GM23338 (cell line): ENCODE data around the gene PGR. TPM values are rescaled to one million over a fixed set of nuclear protein-coding genes. Genes with fewer than 3 reads are reported as not detected.
A peak's percentile ranks its signal among the peaks of the same experiment; 100 is the strongest.

Source experiments
- ATAC-seq: fragments of 200-7000 bp; cut with Tn5 transposase; 3 replicates; pipeline ENCODE4 v1.9.1; 2020
- DNase-seq: peaks from one replicate; pipeline ENCODE4 v3.0.0-alpha.2; 2015; ENCODE audit warnings: low spot score
- H2AFZ ChIP-seq: fragments of 200-600 bp; sonication (generic); 2 replicates; pipeline ENCODE4 v1.8.0; 2016; ENCODE audit warnings: antibody characterized with exemption, mild to moderate bottlenecking, moderate library complexity
- H3F3A ChIP-seq: fragments of 200-600 bp; sonication (generic); replicated peaks from 2 replicates; pipeline ENCODE4 v1.8.0; 2017; ENCODE audit warnings: antibody characterized with exemption, mixed run types, low read depth
- H3K27ac ChIP-seq: fragments of 200-600 bp; sonication (generic); 2 replicates; pipeline ENCODE4 v1.6.1; 2016; ENCODE audit warnings: low read depth
- H3K27me3 ChIP-seq: fragments of 200-600 bp; sonication (generic); 2 replicates; pipeline ENCODE4 v1.8.0; 2016; ENCODE audit warnings: mild to moderate bottlenecking, mixed run types, moderate library complexity; ENCODE audit not compliant: insufficient read depth
- H3K36me3 ChIP-seq: fragments of 200-600 bp; sonication (generic); 2 replicates; pipeline ENCODE4 v1.8.0; 2016; ENCODE audit warnings: mild to moderate bottlenecking; ENCODE audit not compliant: insufficient read depth
- H3K4me1 ChIP-seq: fragments of 200-600 bp; sonication (generic); 2 replicates; pipeline ENCODE4 v1.8.0; 2016; ENCODE audit warnings: mild to moderate bottlenecking, moderate library complexity; ENCODE audit not compliant: insufficient read depth
- H3K4me2 ChIP-seq: fragments of 200-600 bp; sonication (generic); 2 replicates; pipeline ENCODE4 v1.7.1; 2017; ENCODE audit warnings: mixed run types
- H3K4me3 ChIP-seq: fragments of 200-600 bp; sonication (generic); 2 replicates; pipeline ENCODE4 v1.6.1; 2016; ENCODE audit warnings: mixed run types
- H3K79me2 ChIP-seq: fragments of 200-600 bp; sonication (generic); replicated peaks from 2 replicates; pipeline ENCODE4 v1.8.0; 2017; ENCODE audit warnings: mild to moderate bottlenecking; ENCODE audit not compliant: insufficient read depth
- H3K9me2 ChIP-seq: fragments of 200-600 bp; sonication (generic); 2 replicates; pipeline ENCODE4 v1.8.0; 2017; ENCODE audit not compliant: insufficient read depth
- H4K20me1 ChIP-seq: fragments of 200-600 bp; sonication (generic); replicated peaks from 2 replicates; pipeline ENCODE4 v1.8.0; 2017; ENCODE audit warnings: mild to moderate bottlenecking; ENCODE audit not compliant: insufficient read depth
- H3K27ac Mint-ChIP-seq: 2 replicates; pipeline ENCODE4 v1.8.0; 2020; ENCODE audit warnings: inconsistent platforms, mild to moderate bottlenecking, moderate library complexity, mixed read lengths
- H3K27me3 Mint-ChIP-seq: 3 replicates; pipeline ENCODE4 v1.8.0; 2022; ENCODE audit warnings: low read depth, mild to moderate bottlenecking, moderate library complexity, mixed read lengths, inconsistent platforms; ENCODE audit not compliant: insufficient read depth, poor library complexity
- H3K36me3 Mint-ChIP-seq: 3 replicates; pipeline ENCODE4 v1.8.0; 2021; ENCODE audit warnings: low read depth, mild to moderate bottlenecking, inconsistent platforms, moderate library complexity, mixed read lengths
- H3K4me1 Mint-ChIP-seq: 3 replicates; pipeline ENCODE4 v1.8.0; 2020; ENCODE audit warnings: mild to moderate bottlenecking, inconsistent platforms, mixed read lengths
- H3K4me3 Mint-ChIP-seq: 3 replicates; pipeline ENCODE4 v1.8.0; 2021; ENCODE audit warnings: moderate library complexity, mild to moderate bottlenecking, inconsistent platforms, mixed read lengths
- H3K9me3 Mint-ChIP-seq: 3 replicates; pipeline ENCODE4 v1.8.0; 2020; ENCODE audit warnings: moderate library complexity, mild to moderate bottlenecking, inconsistent platforms, mixed read lengths
- EZH2 ChIP-seq: fragments of 200-600 bp; sonication (generic); IDR thresholded peaks from one replicate; pipeline ENCODE4 v1.8.0; 2017; ENCODE audit warnings: antibody characterized with exemption, mild to moderate bottlenecking, low read depth; ENCODE audit not compliant: unreplicated experiment
- EZH2phosphoT487 ChIP-seq: fragments of 200-600 bp; sonication (generic); IDR thresholded peaks from one replicate; pipeline ENCODE4 v1.8.1; 2018; ENCODE audit warnings: antibody characterized with exemption; ENCODE audit not compliant: unreplicated experiment
- JUNB ChIP-seq: IDR thresholded peaks from one replicate; pipeline ENCODE4 v1.6.1; 2016; ENCODE audit warnings: antibody characterized with exemption; ENCODE audit not compliant: unreplicated experiment
- NANOG ChIP-seq: IDR thresholded peaks from 2 replicates; pipeline ENCODE4 v1.6.1; 2016; ENCODE audit warnings: antibody characterized with exemption, borderline replicate concordance
- POLR2AphosphoS5 ChIP-seq: IDR thresholded peaks from 2 replicates; pipeline ENCODE4 v1.6.1; 2016; ENCODE audit warnings: antibody characterized with exemption, low read depth
- polyA plus RNA-seq: library from polyadenylated mRNA; unstranded; fragments of >200 nt; fragmentation: Nextera tagmentation; extraction: Ambion mirVana; gene quantifications from 2 replicates; pipeline ENCODE4 v1.2.1, GENCODE V29; 2016
- total RNA-seq: library from RNA; depleted of rRNA; stranded (reverse); fragments of >200 nt; shearing (Covaris generic); gene quantifications from 2 replicates; pipeline ENCODE4 v1.2.3, GENCODE V29; 2014
- TF ChIP-seq, protein P1 (sequence below), 2 experiments: fragments of 200-600 bp in 1 of 2; sonication (generic) in 1 of 2; conservative IDR thresholded peaks; 2 replicates each; pipeline versions ENCODE4 v1.5.1 to v1.6.1; 2016 to 2017; ENCODE audit warnings: antibody characterized with exemption in 2 of 2, low read depth in 2 of 2, mild to moderate bottlenecking in 2 of 2, moderate library complexity in 1 of 2
- TF ChIP-seq, protein P2 (sequence below): fragments of 250-450 bp; sonication (Bioruptor Pico); IDR thresholded peaks from 2 replicates; pipeline ENCODE4 v1.5.0; 2020; ENCODE audit warnings: mild to moderate bottlenecking, moderate library complexity
- TF ChIP-seq, protein P3 (sequence below): IDR thresholded peaks from one replicate; pipeline ENCODE4 v1.6.1; 2018; ENCODE audit warnings: antibody characterized with exemption; ENCODE audit not compliant: unreplicated experiment

Gene PGR
- total and polyA plus RNA-seq, 2 experiments from 2014 or later = 0.07 to 0.11 TPM

DNA sequence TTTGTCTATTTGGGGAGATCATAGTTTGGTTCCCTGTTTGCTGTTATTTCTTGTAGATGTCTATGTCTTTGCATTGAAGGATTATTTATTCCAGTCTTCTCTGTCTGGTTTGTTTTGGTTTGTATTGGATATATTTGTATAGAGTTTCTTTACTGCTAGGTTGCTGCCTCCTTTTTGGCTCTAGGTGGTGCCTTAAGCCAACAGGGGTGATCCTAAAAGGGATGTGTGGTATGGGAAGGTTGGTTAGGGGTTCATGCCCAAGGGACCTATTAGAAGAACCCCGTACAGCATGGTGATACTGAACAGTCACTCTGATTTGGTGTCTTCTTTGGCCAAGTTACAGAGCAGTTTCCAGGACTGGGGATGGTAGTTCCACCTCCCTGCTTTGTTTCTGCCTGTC, 36.4 kb upstream of the PGR start:
- Histone ChIP-seq H3F3A (no peaks in the 10 kb centered on the region), H2AFZ (no peak overlapping the region), H3K4me1 (no peaks in the 10 kb centered on the region), H3K4me2 (no peak overlapping the region), H3K36me3 (no peaks in the 10 kb centered on the region), H4K20me1 (no peaks in the 10 kb centered on the region), H3K27ac (no peak overlapping the region), H3K4me3 (no peak overlapping the region), H3K27me3 (no peaks in the 10 kb centered on the region), H3K9me2 (no peaks in the 10 kb centered on the region), H3K79me2 (no peaks in the 10 kb centered on the region)
- no peak for DNase-seq
- Mint-ChIP-seq H3K27ac (no peak overlapping the region), H3K4me3 (no peak overlapping the region), H3K4me1 (no peaks in the 10 kb centered on the region), H3K9me3 (no peaks in the 10 kb centered on the region; the same call in 2 of the 3 replicates), H3K36me3 (no peaks in the 10 kb centered on the region), H3K27me3 (no peaks in the 10 kb centered on the region)
- no peak for TF ChIP-seq EZH2
- TF ChIP-seq, protein P1, sequence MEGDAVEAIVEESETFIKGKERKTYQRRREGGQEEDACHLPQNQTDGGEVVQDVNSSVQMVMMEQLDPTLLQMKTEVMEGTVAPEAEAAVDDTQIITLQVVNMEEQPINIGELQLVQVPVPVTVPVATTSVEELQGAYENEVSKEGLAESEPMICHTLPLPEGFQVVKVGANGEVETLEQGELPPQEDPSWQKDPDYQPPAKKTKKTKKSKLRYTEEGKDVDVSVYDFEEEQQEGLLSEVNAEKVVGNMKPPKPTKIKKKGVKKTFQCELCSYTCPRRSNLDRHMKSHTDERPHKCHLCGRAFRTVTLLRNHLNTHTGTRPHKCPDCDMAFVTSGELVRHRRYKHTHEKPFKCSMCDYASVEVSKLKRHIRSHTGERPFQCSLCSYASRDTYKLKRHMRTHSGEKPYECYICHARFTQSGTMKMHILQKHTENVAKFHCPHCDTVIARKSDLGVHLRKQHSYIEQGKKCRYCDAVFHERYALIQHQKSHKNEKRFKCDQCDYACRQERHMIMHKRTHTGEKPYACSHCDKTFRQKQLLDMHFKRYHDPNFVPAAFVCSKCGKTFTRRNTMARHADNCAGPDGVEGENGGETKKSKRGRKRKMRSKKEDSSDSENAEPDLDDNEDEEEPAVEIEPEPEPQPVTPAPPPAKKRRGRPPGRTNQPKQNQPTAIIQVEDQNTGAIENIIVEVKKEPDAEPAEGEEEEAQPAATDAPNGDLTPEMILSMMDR (conservative IDR thresholded peaks at IDR 0.05; ENCODE audit: low read depth in 2 of 2) = peak; percentile 13 to 52; a peak in 2 of 4 replicates
- no peak for ATAC-seq

DNA sequence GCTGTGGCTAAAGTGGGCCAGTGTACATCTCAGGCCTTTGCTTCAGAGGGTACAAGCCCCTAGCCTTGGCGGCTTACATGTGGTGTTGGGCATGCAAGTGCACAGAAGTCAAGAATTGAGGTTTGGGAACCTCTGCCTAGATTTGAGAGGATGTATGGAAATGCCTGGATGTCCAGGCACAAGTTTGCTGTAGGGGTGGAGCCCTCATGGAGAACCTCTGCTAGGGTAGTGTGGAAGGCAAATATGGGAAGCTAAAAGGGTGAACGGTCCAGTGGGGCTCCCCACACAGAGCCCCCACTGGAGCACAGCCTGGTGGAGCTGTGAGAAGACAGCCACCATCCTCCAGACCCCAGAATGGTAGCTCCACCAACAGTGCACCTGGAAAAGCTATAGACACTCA, 28.5 kb upstream of the PGR start:
- Histone ChIP-seq H4K20me1 (no peaks in the 10 kb centered on the region), H3K36me3 (no peaks in the 10 kb centered on the region), H3K27me3 (no peaks in the 10 kb centered on the region), H3F3A (no peaks in the 10 kb centered on the region), H3K79me2 (no peaks in the 10 kb centered on the region), H3K4me3 (no peak overlapping the region), H3K9me2 (no peaks in the 10 kb centered on the region), H3K27ac (no peak overlapping the region), H2AFZ (no peak overlapping the region), H3K4me1 (no peaks in the 10 kb centered on the region), H3K4me2 (no peak overlapping the region)
- DNase-seq = no peak
- ATAC-seq = no peak
- peaks cover 18% of the 10 kb centered on the region; the same call in 2 of the 3 replicates for H3K36me3 Mint-ChIP-seq
- no peak overlapping the region for H3K4me3 Mint-ChIP-seq
- peaks cover 25% of the 10 kb centered on the region for H3K9me3 Mint-ChIP-seq
- H3K27me3 Mint-ChIP-seq = no peaks in the 10 kb centered on the region
- no peak overlapping the region for H3K27ac Mint-ChIP-seq
- no peaks in the 10 kb centered on the region for H3K4me1 Mint-ChIP-seq
- no peak for TF ChIP-seq POLR2AphosphoS5
- TF ChIP-seq EZH2phosphoT487 = no peak
- TF ChIP-seq NANOG = no peak
- no peak for TF ChIP-seq JUNB
- TF ChIP-seq, protein P1 (conservative IDR thresholded peaks at IDR 0.05; ENCODE audit: low read depth in 2 of 2) = no peak
- TF ChIP-seq, protein P2, sequence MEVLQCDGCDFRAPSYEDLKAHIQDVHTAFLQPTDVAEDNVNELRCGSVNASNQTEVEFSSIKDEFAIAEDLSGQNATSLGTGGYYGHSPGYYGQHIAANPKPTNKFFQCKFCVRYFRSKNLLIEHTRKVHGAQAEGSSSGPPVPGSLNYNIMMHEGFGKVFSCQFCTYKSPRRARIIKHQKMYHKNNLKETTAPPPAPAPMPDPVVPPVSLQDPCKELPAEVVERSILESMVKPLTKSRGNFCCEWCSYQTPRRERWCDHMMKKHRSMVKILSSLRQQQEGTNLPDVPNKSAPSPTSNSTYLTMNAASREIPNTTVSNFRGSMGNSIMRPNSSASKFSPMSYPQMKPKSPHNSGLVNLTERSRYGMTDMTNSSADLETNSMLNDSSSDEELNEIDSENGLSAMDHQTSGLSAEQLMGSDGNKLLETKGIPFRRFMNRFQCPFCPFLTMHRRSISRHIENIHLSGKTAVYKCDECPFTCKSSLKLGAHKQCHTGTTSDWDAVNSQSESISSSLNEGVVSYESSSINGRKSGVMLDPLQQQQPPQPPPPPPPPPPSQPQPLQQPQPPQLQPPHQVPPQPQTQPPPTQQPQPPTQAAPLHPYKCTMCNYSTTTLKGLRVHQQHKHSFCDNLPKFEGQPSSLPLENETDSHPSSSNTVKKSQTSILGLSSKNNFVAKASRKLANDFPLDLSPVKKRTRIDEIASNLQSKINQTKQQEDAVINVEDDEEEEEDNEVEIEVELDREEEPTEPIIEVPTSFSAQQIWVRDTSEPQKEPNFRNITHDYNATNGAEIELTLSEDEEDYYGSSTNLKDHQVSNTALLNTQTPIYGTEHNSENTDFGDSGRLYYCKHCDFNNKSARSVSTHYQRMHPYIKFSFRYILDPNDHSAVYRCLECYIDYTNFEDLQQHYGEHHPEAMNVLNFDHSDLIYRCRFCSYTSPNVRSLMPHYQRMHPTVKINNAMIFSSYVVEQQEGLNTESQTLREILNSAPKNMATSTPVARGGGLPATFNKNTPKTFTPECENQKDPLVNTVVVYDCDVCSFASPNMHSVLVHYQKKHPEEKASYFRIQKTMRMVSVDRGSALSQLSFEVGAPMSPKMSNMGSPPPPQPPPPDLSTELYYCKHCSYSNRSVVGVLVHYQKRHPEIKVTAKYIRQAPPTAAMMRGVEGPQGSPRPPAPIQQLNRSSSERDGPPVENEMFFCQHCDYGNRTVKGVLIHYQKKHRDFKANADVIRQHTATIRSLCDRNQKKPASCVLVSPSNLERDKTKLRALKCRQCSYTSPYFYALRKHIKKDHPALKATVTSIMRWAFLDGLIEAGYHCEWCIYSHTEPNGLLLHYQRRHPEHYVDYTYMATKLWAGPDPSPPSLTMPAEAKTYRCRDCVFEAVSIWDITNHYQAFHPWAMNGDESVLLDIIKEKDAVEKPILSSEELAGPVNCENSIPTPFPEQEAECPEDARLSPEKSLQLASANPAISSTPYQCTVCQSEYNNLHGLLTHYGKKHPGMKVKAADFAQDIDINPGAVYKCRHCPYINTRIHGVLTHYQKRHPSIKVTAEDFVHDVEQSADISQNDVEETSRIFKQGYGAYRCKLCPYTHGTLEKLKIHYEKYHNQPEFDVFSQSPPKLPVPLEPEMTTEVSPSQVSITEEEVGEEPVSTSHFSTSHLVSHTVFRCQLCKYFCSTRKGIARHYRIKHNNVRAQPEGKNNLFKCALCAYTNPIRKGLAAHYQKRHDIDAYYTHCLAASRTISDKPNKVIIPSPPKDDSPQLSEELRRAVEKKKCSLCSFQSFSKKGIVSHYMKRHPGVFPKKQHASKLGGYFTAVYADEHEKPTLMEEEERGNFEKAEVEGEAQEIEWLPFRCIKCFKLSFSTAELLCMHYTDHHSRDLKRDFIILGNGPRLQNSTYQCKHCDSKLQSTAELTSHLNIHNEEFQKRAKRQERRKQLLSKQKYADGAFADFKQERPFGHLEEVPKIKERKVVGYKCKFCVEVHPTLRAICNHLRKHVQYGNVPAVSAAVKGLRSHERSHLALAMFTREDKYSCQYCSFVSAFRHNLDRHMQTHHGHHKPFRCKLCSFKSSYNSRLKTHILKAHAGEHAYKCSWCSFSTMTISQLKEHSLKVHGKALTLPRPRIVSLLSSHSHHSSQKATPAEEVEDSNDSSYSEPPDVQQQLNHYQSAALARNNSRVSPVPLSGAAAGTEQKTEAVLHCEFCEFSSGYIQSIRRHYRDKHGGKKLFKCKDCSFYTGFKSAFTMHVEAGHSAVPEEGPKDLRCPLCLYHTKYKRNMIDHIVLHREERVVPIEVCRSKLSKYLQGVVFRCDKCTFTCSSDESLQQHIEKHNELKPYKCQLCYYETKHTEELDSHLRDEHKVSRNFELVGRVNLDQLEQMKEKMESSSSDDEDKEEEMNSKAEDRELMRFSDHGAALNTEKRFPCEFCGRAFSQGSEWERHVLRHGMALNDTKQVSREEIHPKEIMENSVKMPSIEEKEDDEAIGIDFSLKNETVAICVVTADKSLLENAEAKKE (CRISPR knock-in tag) = no peak
- TF ChIP-seq, protein P3, sequence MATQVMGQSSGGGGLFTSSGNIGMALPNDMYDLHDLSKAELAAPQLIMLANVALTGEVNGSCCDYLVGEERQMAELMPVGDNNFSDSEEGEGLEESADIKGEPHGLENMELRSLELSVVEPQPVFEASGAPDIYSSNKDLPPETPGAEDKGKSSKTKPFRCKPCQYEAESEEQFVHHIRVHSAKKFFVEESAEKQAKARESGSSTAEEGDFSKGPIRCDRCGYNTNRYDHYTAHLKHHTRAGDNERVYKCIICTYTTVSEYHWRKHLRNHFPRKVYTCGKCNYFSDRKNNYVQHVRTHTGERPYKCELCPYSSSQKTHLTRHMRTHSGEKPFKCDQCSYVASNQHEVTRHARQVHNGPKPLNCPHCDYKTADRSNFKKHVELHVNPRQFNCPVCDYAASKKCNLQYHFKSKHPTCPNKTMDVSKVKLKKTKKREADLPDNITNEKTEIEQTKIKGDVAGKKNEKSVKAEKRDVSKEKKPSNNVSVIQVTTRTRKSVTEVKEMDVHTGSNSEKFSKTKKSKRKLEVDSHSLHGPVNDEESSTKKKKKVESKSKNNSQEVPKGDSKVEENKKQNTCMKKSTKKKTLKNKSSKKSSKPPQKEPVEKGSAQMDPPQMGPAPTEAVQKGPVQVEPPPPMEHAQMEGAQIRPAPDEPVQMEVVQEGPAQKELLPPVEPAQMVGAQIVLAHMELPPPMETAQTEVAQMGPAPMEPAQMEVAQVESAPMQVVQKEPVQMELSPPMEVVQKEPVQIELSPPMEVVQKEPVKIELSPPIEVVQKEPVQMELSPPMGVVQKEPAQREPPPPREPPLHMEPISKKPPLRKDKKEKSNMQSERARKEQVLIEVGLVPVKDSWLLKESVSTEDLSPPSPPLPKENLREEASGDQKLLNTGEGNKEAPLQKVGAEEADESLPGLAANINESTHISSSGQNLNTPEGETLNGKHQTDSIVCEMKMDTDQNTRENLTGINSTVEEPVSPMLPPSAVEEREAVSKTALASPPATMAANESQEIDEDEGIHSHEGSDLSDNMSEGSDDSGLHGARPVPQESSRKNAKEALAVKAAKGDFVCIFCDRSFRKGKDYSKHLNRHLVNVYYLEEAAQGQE = no peak
